Ramos (cell line): ENCODE results near the gene TMPRSS11F.

Experiments used
- in situ Hi-C: fragments of 300-500 bp; cut with MboI; formaldehyde crosslinking; loops from one replicate; pipeline ENCODE4 v1.14.3; 2022; ENCODE audit warnings: low sequenced_read_pairs; ENCODE audit not compliant: unreplicated experiment

Gene TMPRSS11F

DNA sequence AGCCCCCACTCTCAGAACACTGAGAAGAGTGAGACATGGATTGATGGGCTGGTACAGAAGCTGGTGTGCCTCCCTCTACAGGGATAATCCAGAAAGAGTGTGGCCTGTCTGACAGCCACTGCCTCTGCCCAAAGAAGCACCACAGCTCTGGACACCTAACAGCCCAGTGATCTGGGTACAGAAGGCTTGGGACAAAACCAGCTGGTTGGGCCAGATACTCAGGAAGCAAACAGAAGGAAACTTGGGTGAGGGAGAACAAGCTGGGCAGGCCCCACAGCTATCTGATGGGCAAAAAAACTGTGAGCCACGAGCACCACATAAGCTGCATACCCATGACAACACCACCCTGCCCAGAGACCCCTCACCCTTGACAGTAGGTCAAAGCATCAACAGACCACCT, 46.9 kb downstream of the TMPRSS11F start:
- in situ Hi-C loops = no loop called here

DNA sequence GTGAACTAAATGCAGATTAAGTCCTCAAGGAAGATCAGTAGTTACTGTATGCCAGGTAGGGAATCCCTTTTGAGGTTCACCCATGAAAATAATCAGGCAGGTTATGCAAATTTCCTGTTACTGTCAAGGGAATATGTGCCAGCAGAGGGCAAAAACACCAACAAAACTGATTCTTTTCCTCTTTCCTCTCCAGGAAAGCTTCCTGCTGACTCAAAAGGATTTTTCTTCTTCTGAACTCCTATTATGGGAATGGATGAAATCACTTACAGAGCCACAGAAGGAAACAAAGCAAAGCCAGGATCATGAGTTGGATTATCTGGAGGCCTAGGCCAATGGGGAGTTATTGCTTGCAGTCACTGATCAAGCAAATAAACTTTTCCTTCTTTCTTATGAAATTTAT, 49.7 kb downstream of the TMPRSS11F start:
- in situ Hi-C loops = no loop called here

DNA sequence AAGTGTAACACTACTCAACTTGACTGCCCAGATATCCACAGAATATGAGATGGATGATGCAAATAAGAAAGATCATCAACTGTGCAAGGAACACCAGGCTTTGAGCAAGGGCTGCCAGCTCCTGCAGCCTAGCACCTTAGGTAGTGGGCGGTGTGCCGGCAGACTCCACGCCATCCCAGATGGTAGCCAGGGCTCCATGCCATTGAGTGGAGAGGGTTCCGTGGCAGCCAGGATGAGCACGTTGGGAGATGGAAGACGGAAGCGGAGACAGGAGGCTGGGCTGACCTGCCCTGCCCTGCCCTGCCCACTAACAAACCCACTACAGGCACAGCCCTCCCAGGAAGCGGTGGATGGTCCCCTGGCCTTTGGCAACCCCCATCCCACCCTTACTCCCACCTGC, 51.9 kb downstream of the TMPRSS11F start:
- in situ Hi-C loops = no loop called here

DNA sequence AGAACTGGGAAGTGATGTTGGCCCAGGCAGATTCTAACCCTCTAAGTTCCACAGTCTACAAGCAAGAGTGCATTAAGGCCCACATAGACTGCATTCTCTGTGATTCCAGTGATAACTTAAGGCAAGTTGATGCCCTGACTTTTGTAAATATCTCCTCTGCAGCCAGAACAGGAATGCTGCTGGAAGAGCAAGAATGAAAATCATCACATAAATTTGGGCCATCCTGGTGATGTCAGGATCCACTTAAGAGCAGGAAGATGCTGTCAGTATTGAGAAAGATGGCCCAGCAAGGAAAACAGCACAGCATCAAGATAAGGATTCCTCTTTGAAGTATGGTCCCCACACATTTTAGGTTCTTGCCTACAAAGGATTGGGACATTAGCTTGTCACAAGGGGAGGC, 52.4 kb downstream of the TMPRSS11F start:
- in situ Hi-C loops = no loop called here

DNA sequence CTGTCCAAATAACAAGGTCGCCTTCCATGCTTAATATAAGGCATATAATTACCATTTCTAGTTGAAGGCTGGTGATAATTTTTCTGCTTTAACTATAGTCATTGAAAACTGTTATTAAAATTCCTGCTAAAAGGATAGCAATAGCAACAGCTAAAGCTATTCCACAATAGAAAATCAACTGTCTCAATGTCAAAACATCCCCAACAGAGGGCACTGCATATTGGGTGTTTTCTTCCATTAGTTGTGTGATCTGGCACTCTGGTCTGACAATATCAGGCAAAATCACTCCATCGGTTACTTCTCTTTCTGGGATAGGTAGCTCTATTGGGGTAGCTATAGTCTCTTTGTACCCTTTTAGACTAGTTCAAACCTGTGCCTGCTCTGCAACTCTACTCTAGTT, 53.5 kb downstream of the TMPRSS11F start:
- in situ Hi-C loops = no loop called here

DNA sequence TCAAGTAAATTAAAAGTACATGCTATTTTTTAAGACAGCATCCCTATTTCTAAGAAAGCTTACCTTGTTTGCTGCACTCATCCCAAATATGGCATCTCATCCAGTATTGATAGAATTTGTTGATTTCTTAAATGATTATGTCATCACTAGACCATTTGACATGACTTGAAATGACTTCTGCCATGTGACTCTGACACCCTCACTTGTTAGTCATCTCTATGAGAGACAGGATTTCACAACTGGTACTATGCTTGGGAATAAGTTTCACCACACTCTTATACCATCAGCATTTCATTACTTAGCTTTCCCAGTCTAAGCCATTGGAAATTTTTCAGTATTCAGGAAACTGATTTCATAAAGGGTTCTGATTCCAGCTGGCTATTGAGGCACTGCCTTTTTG, 55.3 kb downstream of the TMPRSS11F start:
- in situ Hi-C loops = no loop called here

DNA sequence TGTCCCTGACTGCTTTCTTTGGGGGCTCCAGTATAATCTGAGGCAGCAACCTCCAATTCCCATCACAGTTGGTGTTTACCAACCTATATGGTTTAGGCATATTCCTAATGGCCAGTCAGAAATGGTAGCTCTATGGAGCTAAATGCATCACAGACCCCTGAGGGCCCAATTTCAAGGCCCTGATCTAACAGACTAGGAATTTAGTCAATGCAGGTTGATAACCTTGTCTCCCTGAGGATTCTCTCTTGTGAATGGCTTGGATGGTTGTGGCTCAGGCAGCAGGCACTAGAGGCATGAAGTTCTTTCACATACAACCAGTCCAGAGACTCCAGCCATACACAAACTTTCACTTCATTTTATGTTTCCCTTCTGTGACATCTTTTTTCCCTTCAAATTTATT, 59.4 kb downstream of the TMPRSS11F start:
- in situ Hi-C loops = no loop called here

DNA sequence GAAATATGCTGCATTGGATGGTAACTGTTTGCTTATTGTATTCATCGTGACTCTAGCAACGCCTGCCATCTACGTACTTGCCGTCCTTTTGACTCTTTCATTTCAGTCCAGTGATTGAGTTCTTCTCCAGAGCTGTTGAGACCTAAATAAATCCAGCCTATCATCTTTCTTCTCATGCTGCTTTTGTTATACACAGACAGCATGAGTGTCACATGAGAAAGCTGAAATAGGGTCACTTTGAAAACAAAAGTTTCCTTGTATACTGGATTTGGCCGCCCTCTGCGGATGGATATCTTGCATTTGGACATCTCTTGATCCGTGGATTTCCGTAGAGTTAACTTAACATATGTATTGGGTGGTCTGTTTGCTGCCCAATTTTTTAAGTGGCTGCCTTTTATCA, 67.2 kb downstream of the TMPRSS11F start:
- in situ Hi-C loops = no loop called here

DNA sequence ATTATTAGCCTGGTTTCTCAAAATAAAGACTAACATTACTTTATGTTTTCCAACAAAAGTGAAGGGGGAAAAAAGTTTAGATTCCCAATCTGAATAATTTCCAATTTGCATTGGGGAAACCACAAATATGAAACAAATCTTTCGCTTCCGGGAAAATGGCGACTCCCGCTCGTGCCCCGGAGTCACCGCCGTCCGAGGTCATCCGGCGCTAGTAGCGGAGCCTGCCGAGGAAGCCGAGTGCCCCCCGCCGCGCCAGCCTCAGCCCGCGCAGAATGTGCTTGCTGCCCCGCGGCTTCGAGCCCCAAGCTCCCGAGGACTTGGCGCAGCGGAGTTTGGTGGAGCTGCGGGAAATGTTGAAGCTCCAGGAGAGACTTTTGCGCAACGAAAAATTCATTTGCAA, 91.4 kb downstream of the TMPRSS11F start:
- in situ Hi-C loops = no loop called here

DNA sequence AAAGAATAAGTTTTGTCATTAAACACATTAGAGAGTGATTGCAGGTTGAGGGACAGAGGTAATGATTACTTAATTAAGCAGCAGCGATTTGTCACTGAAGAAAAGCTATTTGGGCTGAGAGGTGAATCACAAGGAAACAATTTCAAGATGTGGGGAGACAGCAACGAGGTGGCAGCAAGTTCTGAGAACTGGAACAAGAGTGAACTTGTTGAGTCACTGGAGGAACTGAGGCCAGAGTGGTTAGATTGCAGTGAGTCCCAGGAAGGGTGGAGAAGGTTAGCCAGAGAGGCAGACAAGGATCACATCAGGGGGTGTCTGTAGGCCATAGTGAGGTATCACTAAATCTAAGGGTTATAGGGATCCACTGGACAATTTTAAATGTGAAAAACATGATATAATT, 108.5 kb downstream of the TMPRSS11F start:
- in situ Hi-C loops = no loop called here

DNA sequence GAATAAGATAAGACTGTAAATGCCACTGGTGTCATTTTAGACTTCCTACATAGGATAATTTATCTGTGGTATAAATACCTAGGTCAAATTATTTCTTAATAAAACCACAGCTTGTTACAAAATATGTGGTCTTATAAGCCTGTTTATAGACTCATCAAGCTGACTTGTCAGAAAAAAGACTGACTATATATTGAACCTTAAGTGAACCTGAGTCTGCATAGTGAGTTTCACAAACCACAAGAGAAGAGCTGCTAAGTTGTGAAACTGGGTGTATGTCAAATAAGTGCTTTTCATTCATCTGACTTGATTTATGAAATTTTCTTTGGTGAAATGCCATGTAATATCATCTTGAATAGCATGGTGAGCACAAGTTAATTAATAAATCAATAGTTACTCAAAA, 118.0 kb downstream of the TMPRSS11F start:
- in situ Hi-C loops = no loop called here
